Measurements from ENCODE around the gene EVC2. TPM values are rescaled to one million over a fixed set of nuclear protein-coding genes. Genes with fewer than 3 reads are reported as not detected.

EVC2 gene
- total RNA-seq, 1 experiment from 2014 or later, result 7.8 TPM

DNA sequence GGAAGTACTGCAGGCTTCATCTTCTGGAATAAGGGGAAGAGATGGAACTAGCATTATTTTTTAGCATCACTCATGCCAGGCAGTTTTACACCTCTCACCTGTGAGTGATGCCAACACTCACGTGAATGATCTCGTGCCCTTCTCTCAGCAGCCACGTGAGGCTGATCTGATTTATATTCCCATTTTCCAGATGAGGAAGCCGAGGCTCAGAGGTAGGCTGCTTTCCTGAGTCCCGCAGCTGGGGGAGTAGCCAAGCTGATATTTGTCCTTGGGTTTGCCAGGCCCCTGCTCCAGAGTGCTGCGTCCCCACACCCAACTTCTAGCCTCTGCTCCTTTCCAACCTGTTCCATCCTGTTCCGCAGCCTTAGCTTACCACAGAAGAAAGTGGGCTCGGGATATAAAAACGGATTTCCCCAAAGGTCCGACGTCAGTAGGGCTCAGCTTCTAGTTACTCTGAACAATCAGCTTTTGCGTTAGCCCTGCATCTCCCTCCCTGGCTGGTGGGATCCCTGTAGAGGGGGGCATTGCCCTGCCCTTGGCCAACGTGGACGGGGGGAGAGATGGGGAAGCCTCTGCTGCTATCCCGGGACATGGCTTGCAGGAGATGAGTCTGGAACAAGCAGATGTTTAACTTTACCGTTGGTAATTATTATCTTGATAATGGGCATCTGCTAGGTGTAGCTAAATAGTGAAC, 11.9 kb upstream of the EVC2 start:
- Histone ChIP-seq H2BK15ac (ENCODE audit: low read depth, low read length) (no peak overlapping the region), H3K9ac (ENCODE audit: extremely low read depth, insufficient read length, low read length) (no peak overlapping the region), H2BK12ac (ENCODE audit: insufficient read length, low read depth, low read length) (no peak overlapping the region), H3K18ac (ENCODE audit: insufficient read length, low read depth, low read length) (no peak overlapping the region), H2BK5ac (ENCODE audit: insufficient read length, low read length) (no peak overlapping the region), H4K5ac (ENCODE audit: insufficient read length, low read depth, low read length) (no peak overlapping the region), H3K27me3 (ENCODE audit: insufficient read depth, low read length) (no peaks in the 10 kb centered on the region), H4K20me1 (ENCODE audit: control insufficient read depth, insufficient read depth, insufficient read length) (no peaks in the 10 kb centered on the region), H2BK20ac (ENCODE audit: low read depth, low read length, poor library complexity, severe bottlenecking) (no peak overlapping the region), H3K9me3 (ENCODE audit: control insufficient read depth, low read depth, low read length) (no peaks in the 10 kb centered on the region), H3K79me1 (ENCODE audit: insufficient read depth, low read depth, low read length, poor library complexity, severe bottlenecking) (no peaks in the 10 kb centered on the region), H3K56ac (ENCODE audit: insufficient read length, low read depth, low read length) (no peak overlapping the region), H3K4me1 (ENCODE audit: insufficient read depth, low read length) (no peaks in the 10 kb centered on the region), H2AK5ac (ENCODE audit: insufficient read length, low read length) (no peak overlapping the region), H3K23ac (ENCODE audit: insufficient read length, low read depth, low read length) (no peak overlapping the region), H2BK120ac (ENCODE audit: low read depth, low read length, poor library complexity, severe bottlenecking) (no peak overlapping the region), H3T11ph (ENCODE audit: low read length) (no peak overlapping the region), H2AFZ (ENCODE audit: low read length) (no peak overlapping the region), H3K27ac (ENCODE audit: insufficient read length, low read depth, low read length) (no peak overlapping the region), H3K79me2 (ENCODE audit: insufficient read depth, low read length) (no peaks in the 10 kb centered on the region), H3K14ac (ENCODE audit: insufficient read depth, low read length) (no peak overlapping the region), H4K91ac (ENCODE audit: insufficient read length, low read depth, low read length) (no peak overlapping the region), H3K23me2 (ENCODE audit: insufficient read length, low read depth, low read length, poor library complexity, severe bottlenecking) (no peaks in the 10 kb centered on the region), H3K4ac (ENCODE audit: low read depth, low read length) (no peak overlapping the region), H3K4me2 (ENCODE audit: insufficient read depth, insufficient read length, low read length) (no peak overlapping the region), H4K8ac (replicated peaks; ENCODE audit: insufficient read length, low read depth, low read length) (no peak overlapping the region)
- Mint-ChIP-seq H3K27ac (no peak overlapping the region), H3K4me3 (no peak overlapping the region), H3K27me3 (ENCODE audit: low read depth) (no peaks in the 10 kb centered on the region), H3K4me1 (peaks cover 12 to 17% of the 10 kb centered on the region in 2 experiments), H3K9me3 (peaks cover 2 to 3% of the 10 kb centered on the region in 2 experiments), H3K36me3 (ENCODE audit: insufficient read depth in 1 of 3, low read depth in 3 of 3) (peaks cover 6 to 13% (median 12%) of the 10 kb centered on the region in 3 experiments)
- DNase-seq, result no peak
- TF ChIP-seq, protein P1, sequence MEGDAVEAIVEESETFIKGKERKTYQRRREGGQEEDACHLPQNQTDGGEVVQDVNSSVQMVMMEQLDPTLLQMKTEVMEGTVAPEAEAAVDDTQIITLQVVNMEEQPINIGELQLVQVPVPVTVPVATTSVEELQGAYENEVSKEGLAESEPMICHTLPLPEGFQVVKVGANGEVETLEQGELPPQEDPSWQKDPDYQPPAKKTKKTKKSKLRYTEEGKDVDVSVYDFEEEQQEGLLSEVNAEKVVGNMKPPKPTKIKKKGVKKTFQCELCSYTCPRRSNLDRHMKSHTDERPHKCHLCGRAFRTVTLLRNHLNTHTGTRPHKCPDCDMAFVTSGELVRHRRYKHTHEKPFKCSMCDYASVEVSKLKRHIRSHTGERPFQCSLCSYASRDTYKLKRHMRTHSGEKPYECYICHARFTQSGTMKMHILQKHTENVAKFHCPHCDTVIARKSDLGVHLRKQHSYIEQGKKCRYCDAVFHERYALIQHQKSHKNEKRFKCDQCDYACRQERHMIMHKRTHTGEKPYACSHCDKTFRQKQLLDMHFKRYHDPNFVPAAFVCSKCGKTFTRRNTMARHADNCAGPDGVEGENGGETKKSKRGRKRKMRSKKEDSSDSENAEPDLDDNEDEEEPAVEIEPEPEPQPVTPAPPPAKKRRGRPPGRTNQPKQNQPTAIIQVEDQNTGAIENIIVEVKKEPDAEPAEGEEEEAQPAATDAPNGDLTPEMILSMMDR (conservative IDR thresholded peaks at IDR 0.05), result no peak
- no CpG with 5 or more reads among the region's 16 CpGs for WGBS (ENCODE audit: extremely low coverage, insufficient read length, low lambda C conversion rate)
